Stimulated activated CD8-positive, alpha-beta memory T cell treated with anti-CD3 and anti-CD28 coated beads, Interleukin-15, amount 100 ng/mL, for 48 hours (primary cell): ENCODE data around the gene UBE2K.
"Not testable (repeated sequence)": the region's sequence is repeated elsewhere in the genome, so short reads cannot be mapped to it uniquely, and the experiment has no call there.

Experiments
- DNase-seq, 2 donors: peaks; one replicate each; pipeline ENCODE4 v3.0.0-alpha.2; 2020; ENCODE audit warnings: low read depth in 2 of 2

UBE2K gene

DNA sequence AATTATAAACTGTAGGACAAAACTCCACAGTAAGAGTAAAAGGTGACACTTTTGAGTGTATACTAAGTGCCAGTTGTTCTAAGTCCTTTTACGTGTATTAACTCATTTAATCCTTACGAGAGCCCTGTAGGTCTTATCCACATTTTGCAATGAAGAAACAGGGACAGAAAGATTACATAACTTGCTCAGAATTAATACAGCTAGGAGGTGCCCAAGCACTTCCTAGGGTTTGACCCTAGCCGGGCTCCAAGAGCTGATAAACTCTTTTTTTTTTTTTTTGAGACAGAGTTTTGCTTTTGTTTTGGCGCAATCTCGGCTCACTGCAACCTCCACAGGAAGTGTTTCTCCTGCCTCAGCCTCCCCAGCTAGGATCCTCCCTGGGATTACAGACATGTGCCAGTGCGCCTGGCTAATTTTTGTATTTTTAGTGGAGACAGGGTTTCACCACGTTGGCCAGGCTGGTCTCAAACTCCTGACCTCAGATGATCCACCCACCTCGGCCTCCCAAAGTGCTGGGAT, 110.4 kb downstream of the UBE2K start:
- no peak for DNase-seq

DNA sequence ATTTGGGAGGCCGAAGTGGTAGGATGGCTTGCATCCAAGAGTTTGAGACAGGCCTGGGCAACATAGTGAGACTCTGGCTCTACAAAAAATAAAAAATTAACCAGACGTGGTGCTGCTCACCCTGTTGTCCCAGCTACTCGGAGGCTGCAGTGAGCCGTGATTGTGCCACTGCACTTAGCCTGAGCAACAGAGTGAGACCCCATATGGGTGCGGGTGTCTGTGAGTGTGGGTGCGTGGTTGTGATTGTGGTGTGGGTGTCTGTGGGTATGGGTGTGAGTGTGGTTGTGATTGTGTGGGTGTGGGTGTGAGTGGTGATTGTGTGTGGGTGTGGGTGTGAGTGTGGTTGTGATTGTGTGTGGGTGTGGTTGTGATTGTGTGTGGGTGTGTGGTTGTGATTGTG, 114.6 kb downstream of the UBE2K start:
- no peak for DNase-seq

- DNase-seq = not testable (repeated sequence)
Measured at GRCh38 chr4:39813033-39813432, 115.1 kb downstream of the UBE2K start.

- not testable (repeated sequence) for DNase-seq
Measured at GRCh38 chr4:39813761-39814160, 115.8 kb downstream of the UBE2K start.

DNA sequence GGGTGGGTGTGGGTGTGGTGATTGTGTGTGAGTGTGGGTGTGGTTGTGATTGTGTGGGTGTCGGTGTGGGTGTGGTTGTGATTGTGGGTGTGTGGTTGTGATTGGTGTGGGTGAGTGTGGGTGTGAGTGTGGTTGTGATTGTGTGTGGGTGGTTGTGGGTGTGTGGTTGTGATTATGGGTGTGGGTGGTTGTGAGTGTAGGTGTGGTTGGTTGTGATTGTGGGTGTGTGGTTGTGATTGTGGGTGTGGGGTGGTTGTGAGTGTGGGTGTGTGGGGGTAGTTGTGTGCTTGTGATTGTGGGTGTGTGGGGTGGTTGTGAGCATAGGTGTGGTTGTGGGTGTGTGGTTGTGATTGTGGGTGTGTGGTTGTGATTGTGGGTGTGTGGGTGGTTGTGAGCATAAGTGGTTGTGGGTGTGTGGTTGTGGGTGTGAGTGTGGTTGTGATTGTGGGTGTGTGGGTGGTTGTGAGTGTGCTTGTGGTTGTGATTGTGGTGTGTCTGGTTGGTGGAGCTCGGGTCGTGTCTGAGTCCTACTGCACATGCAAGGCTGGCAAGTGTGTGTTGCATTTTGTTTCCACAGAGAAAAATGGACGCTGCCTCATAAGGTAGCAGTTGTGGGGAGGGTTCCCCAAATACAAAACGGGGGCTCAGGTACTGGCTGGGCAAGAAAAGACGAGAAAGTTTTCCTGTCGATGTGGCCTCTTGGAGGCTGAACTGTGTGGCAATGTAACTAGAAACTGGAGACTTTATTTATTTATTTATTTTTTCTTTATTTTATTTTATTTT, 116.7 kb downstream of the UBE2K start:
- DNase-seq = no peak

GRCh38 chr4:39818646-39819045, 120.7 kb downstream of the UBE2K start:
- no peak for DNase-seq

DNA sequence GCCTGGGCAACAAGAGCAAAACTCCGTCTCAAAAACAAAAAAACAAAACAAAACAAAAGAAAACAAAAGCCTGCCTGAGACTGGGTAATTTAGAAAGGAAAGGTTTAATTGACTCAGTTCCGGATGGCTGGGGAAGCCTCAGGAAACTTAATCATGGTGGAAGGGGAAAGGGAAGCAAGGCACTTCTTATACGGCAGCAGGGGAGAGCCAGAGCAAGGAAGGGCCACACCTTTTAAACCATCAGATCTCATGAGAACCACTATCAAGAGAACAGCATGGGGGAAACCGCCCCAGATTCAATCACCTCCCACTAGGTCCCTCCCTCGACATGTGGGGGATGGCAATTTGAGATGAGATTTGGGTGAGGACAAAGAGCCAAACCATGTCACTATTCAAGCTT, 122.2 kb downstream of the UBE2K start:
- DNase-seq = no peak

DNA sequence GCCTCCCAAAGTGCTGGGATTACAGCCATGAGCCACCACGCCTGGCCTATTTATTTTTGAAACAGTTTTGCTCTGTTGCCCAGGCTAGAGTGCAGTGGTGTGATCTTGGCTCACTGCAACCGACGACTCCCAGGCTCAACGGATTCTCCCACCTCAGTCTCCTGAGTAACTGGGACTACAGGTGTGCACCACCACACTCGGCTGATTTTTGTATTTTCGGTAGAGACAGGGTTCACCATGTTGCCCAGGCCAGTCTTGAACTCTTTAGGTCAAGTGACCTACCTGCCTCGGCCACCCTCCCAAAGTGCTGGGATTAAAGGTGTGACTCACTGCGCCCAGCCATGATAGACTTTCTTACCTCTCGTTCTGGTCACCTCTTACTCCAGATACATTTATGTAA, 124.0 kb downstream of the UBE2K start:
- no peak for DNase-seq

DNA sequence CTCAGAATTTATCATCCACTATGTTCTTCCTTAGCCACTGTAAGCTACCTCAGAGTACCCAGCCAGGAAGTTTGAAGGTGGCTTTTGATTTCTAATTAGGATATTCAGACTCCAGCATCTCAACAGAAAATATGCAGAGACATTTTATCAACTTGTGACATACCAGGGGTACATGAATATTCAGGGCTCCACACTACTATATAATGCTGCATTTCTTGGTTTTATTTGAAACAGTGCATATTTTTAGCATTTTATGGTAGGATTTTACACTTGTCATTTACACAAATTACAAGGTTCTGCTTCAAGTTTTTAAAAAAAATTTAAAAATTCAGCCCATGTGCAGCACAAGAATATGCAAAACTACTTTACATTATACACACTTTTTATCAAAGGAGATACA, 124.7 kb downstream of the UBE2K start:
- no peak for DNase-seq

DNA sequence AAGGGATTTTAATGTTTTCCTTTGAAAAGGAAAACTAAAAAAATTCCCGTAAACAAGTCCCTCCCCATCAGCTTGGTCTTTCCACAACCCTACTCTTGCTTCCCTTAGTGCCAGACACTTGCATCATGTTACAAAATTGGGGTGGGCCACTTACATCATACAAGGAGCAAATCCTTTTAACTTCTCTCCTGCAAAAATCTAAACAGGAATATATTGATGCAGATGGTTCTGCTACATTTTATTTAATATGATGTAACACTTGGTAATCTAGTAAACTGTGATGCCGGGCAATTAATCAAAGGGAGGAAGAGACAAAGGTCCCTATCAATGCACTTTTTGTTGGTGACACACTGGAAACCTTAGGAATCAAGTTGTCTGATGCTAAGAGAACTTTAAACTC, 125.3 kb downstream of the UBE2K start:
- DNase-seq = no peak

- DNase-seq = no peak
Measured at GRCh38 chr4:39825090-39825489, 127.2 kb downstream of the UBE2K start.

DNA sequence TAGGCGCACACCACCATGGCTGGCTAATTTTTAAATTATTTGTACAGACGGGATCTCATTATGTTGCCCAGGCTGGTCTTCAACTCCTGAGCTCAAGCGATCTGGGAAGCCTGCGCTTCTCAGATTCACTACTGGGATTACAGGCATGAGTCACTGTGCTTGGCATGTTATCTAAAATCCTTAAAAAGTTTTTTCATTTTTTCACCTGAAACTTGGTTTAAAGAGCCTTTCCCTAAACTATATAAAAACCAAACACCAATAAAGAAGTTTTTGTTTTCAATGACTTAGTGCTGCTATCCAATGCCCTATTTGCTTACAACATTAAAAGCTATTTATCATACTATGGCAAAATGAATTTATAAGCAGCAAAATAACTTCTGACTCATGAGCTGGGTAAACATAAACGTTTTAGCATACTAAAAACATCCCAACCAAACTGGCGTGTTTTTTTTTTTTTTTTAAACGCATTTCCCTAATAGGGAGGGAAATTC, 127.8 kb downstream of the UBE2K start:
- no peak for DNase-seq
